Left colon (tissue), 2 donors: Measurements from ENCODE around the gene TRAF3. TPM values are rescaled to one million over a fixed set of nuclear protein-coding genes. Genes with fewer than 3 reads are reported as not detected.
A peak's percentile ranks its signal among the peaks of the same experiment; 100 is the strongest.
"Not testable (repeated sequence)": the region's sequence is repeated elsewhere in the genome, so short reads cannot be mapped to it uniquely, and the experiment has no call there.

ENCODE experiments used
- ATAC-seq: fragments of 200-7000 bp; cut with Tn5 transposase; one replicate; pipeline ENCODE4 v1.9.1; 2020; ENCODE audit warnings: mild to moderate bottlenecking, moderate library complexity
- DNase-seq, 2 donors: peaks; one replicate each; pipeline ENCODE4 v3.0.0-alpha.2; 2020
- intact Hi-C, 2 donors: fragments of 100-400 bp; cut with DNase I in 1 of 2; cut with micrococcal nuclease in 1 of 2; formaldehyde crosslinking; loops; one replicate each; pipeline versions ENCODE4 v1.11.2 to v1.14.0; 2022; cut with DNase I, micrococcal nuclease
- total RNA-seq, 2 donors: library from RNA; stranded (reverse); fragmentation: NEBNext Ultra II Directional; extraction: Animal tissue kit (Norgen Biotek cat#: 25700); gene quantifications; one replicate each; pipeline ENCODE4 v1.2.1, GENCODE V29; 2021
- donor health status: DM: no; HTN: no; CAD: no.
- donor health status: DM: yes; HTN: yes; CAD: no.

The TRAF3 gene
- total RNA-seq, 2 donors from 2014 or later, result 22.6 to 31.6 TPM

DNA sequence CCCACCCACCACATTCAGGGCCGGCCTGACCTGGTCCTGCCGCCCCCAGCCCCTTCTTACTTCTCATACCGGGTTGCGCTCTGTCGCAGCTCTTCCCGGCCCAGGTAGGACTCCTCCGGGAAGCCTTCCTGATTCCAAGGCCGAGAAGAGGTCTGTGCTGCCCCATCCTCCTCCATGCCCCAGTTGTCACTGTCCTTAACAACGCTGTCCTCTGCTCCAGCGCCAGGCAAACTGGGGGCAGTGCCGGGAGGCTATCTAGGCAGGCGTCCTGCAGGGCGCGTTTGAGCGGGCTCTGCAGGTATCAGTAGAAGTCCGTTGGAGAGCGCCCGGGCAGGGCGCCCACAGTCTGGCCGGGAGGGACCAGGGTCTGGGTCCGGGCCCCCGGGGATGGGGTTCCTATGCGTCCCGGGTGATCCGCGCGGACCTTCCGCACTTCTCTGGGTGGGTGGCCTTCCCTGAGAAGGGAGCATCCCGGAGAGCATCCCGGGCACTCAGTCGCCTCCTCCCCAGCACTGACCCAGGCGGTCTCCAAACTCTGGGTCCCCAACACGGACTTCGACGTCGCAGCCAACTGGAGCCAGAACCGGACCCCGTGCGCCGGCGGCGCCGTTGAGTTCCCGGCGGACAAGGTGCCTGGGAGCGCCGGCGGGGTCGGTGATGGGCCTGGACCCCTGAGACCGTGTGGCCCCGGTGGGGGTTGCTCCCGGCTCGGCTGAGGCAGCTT lies 146.1 kb downstream of the TRAF3 start:
- DNase-seq (peak in 1 of 2 donors; percentile 52), ATAC-seq (peak; percentile 10)
- intact Hi-C loops, result no loop called here

DNA sequence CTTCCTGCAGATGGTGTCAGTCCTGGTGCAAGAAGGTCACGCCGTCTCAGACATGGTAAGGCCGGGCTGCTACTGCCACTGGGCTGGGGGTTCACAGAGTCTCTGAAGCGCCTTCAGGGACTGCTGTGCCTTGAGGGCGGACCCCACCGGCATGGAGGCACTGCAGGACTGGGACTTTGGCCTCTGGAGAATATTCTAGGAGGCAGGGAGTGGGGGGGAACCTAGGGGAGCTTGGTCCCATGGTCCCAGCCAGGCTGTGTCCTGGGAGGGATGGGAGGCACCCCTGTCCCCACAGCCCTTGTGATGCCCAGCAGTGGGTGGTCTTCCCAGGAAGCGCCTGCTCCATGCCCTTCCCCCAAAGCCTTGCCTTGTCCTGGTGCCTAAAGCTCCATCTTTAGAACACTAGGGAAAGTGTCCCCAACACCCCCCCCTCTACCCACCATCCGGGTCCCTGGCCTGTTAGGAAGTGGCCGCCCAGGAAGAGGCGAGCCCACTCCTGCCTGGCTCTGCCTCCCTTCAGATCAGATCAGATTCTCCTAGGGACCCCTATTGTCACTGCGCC lies 146.8 kb downstream of the TRAF3 start:
- DNase-seq, result peak in 1 of 2 donors; percentile 39
- no peak for ATAC-seq
- intact Hi-C loops, result no loop called here

- ATAC-seq (no peak), DNase-seq (no peak)
- intact Hi-C loops, result no loop called here
These were observed 147.7 kb downstream of the TRAF3 start for GRCh38 chr14:102924632-102925588.

GRCh38 chr14:102925646-102926045 lies 148.4 kb downstream of the TRAF3 start:
- ATAC-seq (no peak), DNase-seq (no peak)
- intact Hi-C loops, result no loop called here

DNA sequence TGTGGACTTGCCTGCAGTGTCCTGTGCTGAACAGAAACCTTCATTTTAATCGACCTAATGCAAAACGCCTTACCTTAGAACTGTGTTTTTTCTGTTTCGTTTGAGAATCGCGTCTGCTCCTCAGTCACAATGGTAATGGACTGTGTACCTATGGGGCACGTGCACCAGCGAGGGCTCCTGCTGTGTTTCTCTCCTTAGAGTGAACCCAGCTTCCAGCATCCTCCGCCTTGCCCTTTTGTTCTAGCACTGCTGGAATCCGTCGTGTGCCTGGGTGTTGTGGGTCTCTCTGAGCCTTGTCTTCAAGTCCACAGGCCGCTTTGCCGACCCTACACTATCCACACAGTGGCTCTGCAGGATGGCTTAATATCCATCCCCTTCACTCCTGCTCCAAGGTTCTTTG lies 148.9 kb downstream of the TRAF3 start:
- no peak for DNase-seq
- intact Hi-C loops, result no loop called here

DNA sequence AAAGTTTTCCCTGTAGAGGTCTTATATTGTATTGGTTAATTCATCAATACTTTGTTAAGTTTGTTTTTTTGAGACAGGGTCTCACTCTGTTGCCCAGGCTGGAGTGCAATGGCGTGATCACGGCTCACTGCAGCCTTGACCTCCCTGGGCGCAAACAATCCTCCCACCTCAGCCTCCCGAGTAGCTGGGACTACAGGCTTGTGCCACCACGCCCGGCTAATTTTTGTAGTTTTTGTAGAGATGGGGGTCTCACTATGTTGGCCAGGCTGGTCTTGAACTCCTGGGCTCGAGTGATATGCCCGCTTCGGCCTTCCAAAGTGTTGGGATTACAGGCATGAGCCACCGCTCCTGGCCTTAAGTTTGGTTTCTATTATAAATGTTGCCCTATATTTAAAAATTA lies 149.6 kb downstream of the TRAF3 start:
- DNase-seq, ATAC-seq, intact Hi-C loops: not testable (repeated sequence)

More for the DNA sequence above, 148.9 kb downstream of the TRAF3 start:
- ATAC-seq, result no peak

DNA sequence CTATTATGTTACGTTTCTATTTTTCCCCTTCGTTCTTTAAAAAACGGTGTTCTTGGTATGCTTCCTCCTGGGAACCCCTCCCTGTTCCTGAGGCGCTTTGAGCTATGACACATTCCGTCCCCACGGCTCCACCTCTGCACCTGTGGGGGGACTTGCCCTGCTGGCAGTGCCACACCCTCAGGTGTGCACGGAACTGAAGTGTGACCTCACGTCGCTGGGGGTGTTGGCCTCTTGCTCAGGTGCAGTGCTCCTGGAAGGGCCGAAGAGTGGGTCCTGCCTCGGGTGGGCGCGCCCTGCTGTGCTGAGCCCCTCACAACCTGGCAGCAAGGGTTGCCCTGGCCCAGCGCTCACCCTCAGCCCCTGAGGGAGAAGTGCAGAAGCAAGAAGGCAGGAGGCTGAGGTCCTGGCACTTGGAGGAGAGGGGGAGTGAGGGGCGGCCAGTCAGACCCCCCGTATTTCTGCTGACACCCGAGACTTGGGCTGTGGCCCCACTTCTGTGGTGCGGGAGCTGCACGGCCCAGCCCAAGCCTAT lies 150.2 kb downstream of the TRAF3 start:
- DNase-seq, result peak; percentile 88 to 97
- intact Hi-C loops, result no loop called here
- peak; percentile 61 for ATAC-seq

- intact Hi-C loops, result no loop called here
These were observed 150.7 kb downstream of the TRAF3 start for GRCh38 chr14:102927878-102928411.

DNA sequence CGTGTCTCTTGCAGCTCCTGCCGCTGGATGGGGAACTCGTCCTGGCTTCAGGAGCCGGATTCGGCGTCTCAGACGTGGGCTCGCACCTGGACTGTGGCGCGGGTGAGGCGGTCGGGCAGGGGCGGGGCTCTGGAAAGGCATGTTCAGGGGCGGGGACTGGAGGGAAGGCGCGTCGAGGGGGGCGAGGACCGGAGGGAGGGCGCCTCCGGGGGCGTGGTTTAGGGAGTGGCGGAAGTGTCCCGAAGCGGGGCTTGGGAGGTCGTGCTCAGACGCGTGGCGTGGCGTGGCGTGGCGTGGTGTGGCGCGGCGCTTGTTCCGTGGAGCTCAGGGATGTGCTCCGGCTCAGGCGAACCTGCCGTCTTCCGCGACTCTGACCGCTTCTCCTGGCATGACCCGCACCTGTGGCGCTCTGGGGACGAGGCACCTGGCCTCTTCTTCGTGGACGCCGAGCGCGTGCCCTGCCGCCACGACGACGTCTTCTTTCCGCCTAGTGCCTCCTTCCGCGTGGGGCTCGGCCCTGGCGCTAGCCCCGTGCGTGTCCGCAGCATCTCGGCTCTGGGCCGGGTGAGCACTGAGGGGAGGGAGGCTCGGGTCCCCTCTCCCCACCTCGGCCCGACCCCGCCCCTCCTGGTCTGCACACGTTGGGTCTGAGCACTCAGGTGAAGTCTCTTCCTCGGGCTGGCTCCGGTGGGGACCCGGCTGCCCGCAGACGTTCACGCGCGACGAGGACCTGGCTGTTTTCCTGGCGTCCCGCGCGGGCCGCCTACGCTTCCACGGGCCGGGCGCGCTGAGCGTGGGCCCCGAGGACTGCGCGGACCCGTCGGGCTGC lies 151.4 kb downstream of the TRAF3 start:
- ATAC-seq (peak; percentile 72), DNase-seq (peak; percentile 95 to 96)
- intact Hi-C loops, result no loop called here

More at GRCh38 chr14:102927878-102928411, 150.7 kb downstream of the TRAF3 start:
- DNase-seq (peak in 1 of 2 donors; percentile 58), ATAC-seq (peak; percentile 42)

- DNase-seq, result peak in 1 of 2 donors; percentile 43
- ATAC-seq, result peak; percentile 4
- intact Hi-C loops, result no loop called here
These were observed 152.2 kb downstream of the TRAF3 start for GRCh38 chr14:102929241-102930137.

- ATAC-seq (no peak), DNase-seq (peak in 1 of 2 donors; percentile 39)
- intact Hi-C loops, result no loop called here
These were observed 153.0 kb downstream of the TRAF3 start for GRCh38 chr14:102930138-102930752.

GRCh38 chr14:102930753-102931579 lies 153.7 kb downstream of the TRAF3 start:
- ATAC-seq, result peak; percentile 10
- intact Hi-C loops, result no loop called here
- peak in 1 of 2 donors; percentile 62 for DNase-seq

GRCh38 chr14:102931580-102932285 lies 154.5 kb downstream of the TRAF3 start:
- ATAC-seq (no peak), DNase-seq (no peak)
- intact Hi-C loops, result no loop called here

DNA sequence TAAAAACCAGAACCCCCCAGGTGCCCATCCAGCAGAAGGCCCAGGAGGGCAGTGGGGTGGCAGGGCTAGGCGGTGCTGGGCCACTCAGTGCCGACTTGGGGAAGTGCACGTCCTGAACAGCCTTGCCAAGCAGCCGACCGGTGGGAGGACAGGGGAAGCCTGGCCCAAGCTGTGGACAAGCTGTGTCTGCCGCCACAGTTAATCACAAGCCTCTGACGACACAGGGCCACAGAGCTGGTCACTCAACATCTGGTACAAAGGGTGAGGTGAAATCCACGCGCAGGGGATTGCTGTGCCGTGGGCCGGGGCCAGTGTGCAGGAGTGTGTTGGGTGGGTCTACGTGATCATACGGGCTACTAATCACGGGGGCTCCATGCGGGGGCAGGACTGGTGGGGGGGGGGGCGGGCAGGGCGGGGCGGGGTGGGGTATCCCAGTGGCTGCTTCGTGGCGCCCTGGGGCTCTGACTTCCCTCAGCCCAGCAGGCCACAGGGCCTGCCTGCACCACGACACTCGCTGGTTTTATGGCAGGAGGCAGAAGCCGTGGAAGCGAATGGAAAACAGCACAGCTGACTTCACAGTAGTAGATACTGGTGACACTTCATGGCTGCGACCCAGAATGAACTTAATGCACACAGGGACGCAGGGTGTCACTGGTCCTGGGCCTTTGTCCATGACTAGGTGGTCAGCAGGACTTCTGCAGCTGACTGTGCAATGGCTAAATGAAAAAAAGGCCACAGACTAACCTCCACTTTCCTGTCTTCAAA lies 155.4 kb downstream of the TRAF3 start:
- DNase-seq (no peak), ATAC-seq (no peak)
- intact Hi-C loops, result no loop called here
